ENCODE data around the gene SDS. TPM values are rescaled to one million over a fixed set of nuclear protein-coding genes. Genes with fewer than 3 reads are reported as not detected.

SDS gene
- total and polyA plus RNA-seq, 8 donors, result 0.31 to 3.2 (median 0.47) TPM

DNA sequence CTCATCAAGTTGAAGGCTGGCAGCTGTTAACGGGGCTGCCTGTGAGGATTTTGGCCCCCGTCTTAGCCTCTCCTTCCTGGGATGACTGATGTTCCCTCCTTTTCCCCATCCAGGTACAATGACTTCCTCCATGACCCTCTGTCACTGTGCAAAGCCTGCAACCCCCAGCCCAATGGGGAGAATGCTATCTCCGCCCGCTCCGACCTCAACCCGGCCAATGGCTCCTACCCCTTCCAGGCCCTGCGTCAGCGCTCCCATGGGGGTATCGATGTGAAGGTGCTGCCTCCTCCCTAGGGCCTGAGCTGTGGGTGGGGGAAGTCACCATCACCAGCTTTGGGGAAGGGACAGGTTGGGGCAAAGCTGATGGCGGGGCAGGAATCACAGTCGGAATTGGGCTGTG is 16.1 kb downstream of the SDS start:
- intact Hi-C loops (cut with DNase I), result no loop called here
- ATAC-seq (no peak), DNase-seq (no peak)
- Histone ChIP-seq H3K4me1 (no peaks in the 10 kb centered on the region), H3K27me3 (no peaks in the 10 kb centered on the region), H3K36me3 (peaks cover 0 to 83% of the 10 kb centered on the region in 2 donors), H3K4me3 (no peak overlapping the region), H3K27ac (no peak overlapping the region), H3K9me3 (no peaks in the 10 kb centered on the region)
- TF ChIP-seq, protein P1, sequence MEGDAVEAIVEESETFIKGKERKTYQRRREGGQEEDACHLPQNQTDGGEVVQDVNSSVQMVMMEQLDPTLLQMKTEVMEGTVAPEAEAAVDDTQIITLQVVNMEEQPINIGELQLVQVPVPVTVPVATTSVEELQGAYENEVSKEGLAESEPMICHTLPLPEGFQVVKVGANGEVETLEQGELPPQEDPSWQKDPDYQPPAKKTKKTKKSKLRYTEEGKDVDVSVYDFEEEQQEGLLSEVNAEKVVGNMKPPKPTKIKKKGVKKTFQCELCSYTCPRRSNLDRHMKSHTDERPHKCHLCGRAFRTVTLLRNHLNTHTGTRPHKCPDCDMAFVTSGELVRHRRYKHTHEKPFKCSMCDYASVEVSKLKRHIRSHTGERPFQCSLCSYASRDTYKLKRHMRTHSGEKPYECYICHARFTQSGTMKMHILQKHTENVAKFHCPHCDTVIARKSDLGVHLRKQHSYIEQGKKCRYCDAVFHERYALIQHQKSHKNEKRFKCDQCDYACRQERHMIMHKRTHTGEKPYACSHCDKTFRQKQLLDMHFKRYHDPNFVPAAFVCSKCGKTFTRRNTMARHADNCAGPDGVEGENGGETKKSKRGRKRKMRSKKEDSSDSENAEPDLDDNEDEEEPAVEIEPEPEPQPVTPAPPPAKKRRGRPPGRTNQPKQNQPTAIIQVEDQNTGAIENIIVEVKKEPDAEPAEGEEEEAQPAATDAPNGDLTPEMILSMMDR (IDR thresholded peaks at IDR 0.05), result no peak

- ATAC-seq (no peak), DNase-seq (no peak)
- TF ChIP-seq, protein P1 (IDR thresholded peaks at IDR 0.05), result no peak
- Histone ChIP-seq H3K36me3 (peaks cover 0 to 88% of the 10 kb centered on the region in 2 donors), H3K27me3 (no peaks in the 10 kb centered on the region), H3K4me1 (no peaks in the 10 kb centered on the region), H3K27ac (no peak overlapping the region), H3K9me3 (no peaks in the 10 kb centered on the region), H3K4me3 (no peak overlapping the region)
- intact Hi-C loops (cut with DNase I), result no loop called here
Observed at GRCh38 chr12:113386866-113387566, 16.7 kb downstream of the SDS start.

- DNase-seq (no peak), ATAC-seq (no peak)
- Histone ChIP-seq H3K36me3 (peaks cover 0 to 90% of the 10 kb centered on the region in 2 donors), H3K27me3 (no peaks in the 10 kb centered on the region), H3K4me3 (no peak overlapping the region), H3K9me3 (no peaks in the 10 kb centered on the region), H3K4me1 (no peaks in the 10 kb centered on the region), H3K27ac (no peak overlapping the region)
- TF ChIP-seq, protein P1 (IDR thresholded peaks at IDR 0.05), result no peak
- intact Hi-C loops (cut with DNase I), result no loop called here
Observed at GRCh38 chr12:113385282-113385882, 18.3 kb downstream of the SDS start.

- Histone ChIP-seq H3K27ac (no peak overlapping the region), H3K36me3 (peaks cover 0 to 92% of the 10 kb centered on the region in 2 donors), H3K4me1 (no peaks in the 10 kb centered on the region), H3K4me3 (no peak overlapping the region), H3K27me3 (no peaks in the 10 kb centered on the region), H3K9me3 (no peaks in the 10 kb centered on the region)
- TF ChIP-seq, protein P1 (IDR thresholded peaks at IDR 0.05), result no peak
- intact Hi-C loops (cut with DNase I), result no loop called here
- DNase-seq (no peak), ATAC-seq (no peak)
Observed at GRCh38 chr12:113384778-113385177, 18.9 kb downstream of the SDS start.

DNA sequence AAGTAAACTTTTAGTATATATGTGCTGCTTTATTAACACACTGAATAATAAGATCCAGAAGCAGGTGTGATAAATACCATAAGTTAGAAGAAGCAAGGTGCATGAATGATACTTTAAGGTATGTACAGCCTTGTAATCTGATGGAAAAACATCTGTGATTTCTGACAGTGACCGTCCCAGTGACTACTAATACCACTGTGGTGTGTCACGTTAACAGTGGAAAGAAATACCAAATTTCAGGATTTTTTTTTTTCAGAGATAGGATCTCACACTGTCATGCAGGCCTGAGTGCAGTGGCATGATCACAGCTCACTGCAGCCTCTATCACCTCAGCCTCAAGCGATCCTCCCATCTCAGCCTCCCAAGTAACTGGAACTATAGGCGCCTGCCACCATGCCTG is 21.5 kb downstream of the SDS start:
- H3K27me3 ChIP-seq, result no peaks in the 10 kb centered on the region
- H3K36me3 ChIP-seq, result peaks cover 0 to 90% of the 10 kb centered on the region in 2 donors
- no peak for ATAC-seq
- no peak overlapping the region for H3K27ac ChIP-seq
- intact Hi-C loops (cut with DNase I), result no loop called here
- H3K4me3 ChIP-seq, result no peak overlapping the region
- H3K4me1 ChIP-seq, result no peaks in the 10 kb centered on the region
- H3K9me3 ChIP-seq, result no peaks in the 10 kb centered on the region
- no peak for DNase-seq
- TF ChIP-seq, protein P1 (IDR thresholded peaks at IDR 0.05), result no peak

Data from left lung (tissue), 10 donors.